OCI-LY7 (cell line): ENCODE results near the gene RAB3GAP2.

ENCODE experiments used
- EZH2phosphoT487 ChIP-seq: fragments of 200-600 bp; sonication (generic); IDR thresholded peaks from 2 replicates; pipeline ENCODE4 v1.6.1; 2018; ENCODE audit warnings: low read depth, borderline replicate concordance, mild to moderate bottlenecking, mixed run types, antibody characterized with exemption, low read length, moderate library complexity, mixed read lengths
- TF ChIP-seq, protein P1 (sequence below): fragments of 200-600 bp; sonication (generic); conservative IDR thresholded peaks from 2 replicates; pipeline ENCODE4 v1.5.1; 2014; ENCODE audit warnings: mild to moderate bottlenecking, antibody characterized with exemption, low read length, moderate library complexity, mixed read lengths

DNA sequence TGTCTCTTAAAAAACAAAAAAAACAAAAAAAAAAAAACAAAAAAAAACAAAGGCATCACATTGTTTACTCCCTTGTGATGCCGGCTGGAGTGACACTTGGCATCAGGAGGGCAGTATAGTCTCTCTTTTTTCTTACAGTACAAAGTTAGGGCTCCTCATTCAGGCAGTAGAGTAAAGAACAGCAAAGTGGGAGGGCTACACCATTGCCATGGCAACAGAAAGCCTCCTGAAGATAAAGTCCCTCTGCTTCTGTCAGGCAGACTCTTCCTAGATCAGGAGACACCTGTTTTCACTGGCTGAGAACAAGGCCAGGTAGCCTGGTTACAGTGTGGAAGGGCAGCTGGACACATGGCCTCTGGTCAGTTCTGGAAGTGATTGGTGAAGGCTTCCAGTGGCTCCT, 41.3 kb upstream of the RAB3GAP2 start:
- TF ChIP-seq, protein P1, sequence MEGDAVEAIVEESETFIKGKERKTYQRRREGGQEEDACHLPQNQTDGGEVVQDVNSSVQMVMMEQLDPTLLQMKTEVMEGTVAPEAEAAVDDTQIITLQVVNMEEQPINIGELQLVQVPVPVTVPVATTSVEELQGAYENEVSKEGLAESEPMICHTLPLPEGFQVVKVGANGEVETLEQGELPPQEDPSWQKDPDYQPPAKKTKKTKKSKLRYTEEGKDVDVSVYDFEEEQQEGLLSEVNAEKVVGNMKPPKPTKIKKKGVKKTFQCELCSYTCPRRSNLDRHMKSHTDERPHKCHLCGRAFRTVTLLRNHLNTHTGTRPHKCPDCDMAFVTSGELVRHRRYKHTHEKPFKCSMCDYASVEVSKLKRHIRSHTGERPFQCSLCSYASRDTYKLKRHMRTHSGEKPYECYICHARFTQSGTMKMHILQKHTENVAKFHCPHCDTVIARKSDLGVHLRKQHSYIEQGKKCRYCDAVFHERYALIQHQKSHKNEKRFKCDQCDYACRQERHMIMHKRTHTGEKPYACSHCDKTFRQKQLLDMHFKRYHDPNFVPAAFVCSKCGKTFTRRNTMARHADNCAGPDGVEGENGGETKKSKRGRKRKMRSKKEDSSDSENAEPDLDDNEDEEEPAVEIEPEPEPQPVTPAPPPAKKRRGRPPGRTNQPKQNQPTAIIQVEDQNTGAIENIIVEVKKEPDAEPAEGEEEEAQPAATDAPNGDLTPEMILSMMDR, result no peak
- no peak for TF ChIP-seq EZH2phosphoT487
